B cell (primary cell): ENCODE measurements around the gene ATF6B. TPM values are rescaled to one million over a fixed set of nuclear protein-coding genes. Genes with fewer than 3 reads are reported as not detected.

ENCODE experiments used
- ATAC-seq: fragments of 200-7000 bp; cut with Tn5 transposase; one replicate; pipeline ENCODE4 v1.10.0; 2021; ENCODE audit warnings: low read depth, mild to moderate bottlenecking, moderate number of reproducible peaks, moderate library complexity
- CTCF ChIA-PET: fragments of 350-600 bp; sonication (Branson Sonifier 250); formaldehyde crosslinking; loops from one replicate; lab custom pipeline; 2021; ENCODE audit warnings: antibody characterized with exemption, inconsistent platforms; lab: Charles Lee
- POLR2A ChIA-PET: fragments of 350-600 bp; sonication (Branson Sonifier 250); formaldehyde crosslinking; loops from one replicate; lab custom pipeline; 2021; ENCODE audit warnings: antibody characterized with exemption; lab: Charles Lee
- DNase-seq: peaks from one replicate; pipeline ENCODE4 v3.0.0; 2013
- H2AFZ ChIP-seq: 2 replicates; pipeline ENCODE4 v1.6.1; 2012; ENCODE audit warnings: mild to moderate bottlenecking, low read depth, low read length; ENCODE audit not compliant: insufficient read depth, poor library complexity, severe bottlenecking
- H3K27ac ChIP-seq, 2 donors: 1 replicate in 1 of 2; 2 replicates in 1 of 2; pipeline ENCODE4 v1.5.1; 2012 to 2013; ENCODE audit warnings: low read length in 2 of 2, mild to moderate bottlenecking in 2 of 2, moderate library complexity in 1 of 2
- H3K27me3 ChIP-seq, 4 experiments: fragments of 200-600 bp in 1 of 4; sonication (generic) in 1 of 4; replicated peaks in 1 of 4; 1 replicate in 2 of 4; 2 replicates in 2 of 4; pipeline versions ENCODE4 v1.6.1 to v1.7.0; 2013 to 2016; ENCODE audit warnings: low read length in 3 of 4, mild to moderate bottlenecking in 2 of 4, mixed read lengths in 1 of 4, moderate library complexity in 1 of 4; ENCODE audit not compliant: insufficient read depth in 4 of 4, control insufficient read depth in 3 of 4; ENCODE audit errors: control extremely low read depth in 1 of 4
- H3K36me3 ChIP-seq, 2 experiments: replicated peaks in 1 of 2; 1 replicate in 1 of 2; 2 replicates in 1 of 2; pipeline versions ENCODE4 v1.6.1 to v1.7.1; 2013; ENCODE audit warnings: low read length in 1 of 2; ENCODE audit not compliant: insufficient read depth in 2 of 2, control insufficient read depth in 1 of 2; ENCODE audit errors: control extremely low read depth in 1 of 2, extremely low read depth in 1 of 2
- H3K4me1 ChIP-seq, 2 donors: fragments of 200-600 bp in 1 of 2; sonication (generic) in 1 of 2; 1 replicate in 1 of 2; 2 replicates in 1 of 2; pipeline versions ENCODE4 v1.5.1 to v1.6.1; 2013 to 2017; ENCODE audit warnings: low read length in 2 of 2; ENCODE audit not compliant: control insufficient read depth in 2 of 2, insufficient read depth in 2 of 2
- H3K4me2 ChIP-seq: replicated peaks from 2 replicates; pipeline ENCODE3; 2012; ENCODE audit warnings: mild to moderate bottlenecking, low read depth, low read length; ENCODE audit not compliant: poor library complexity, severe bottlenecking
- H3K4me3 ChIP-seq, 5 experiments: fragments of 200-600 bp in 1 of 5; sonication (generic) in 1 of 5; 1 replicate in 3 of 5; 2 replicates in 2 of 5; pipeline versions ENCODE4 v1.5.1 to v1.7.0; 2011 to 2016; ENCODE audit warnings: low read length in 4 of 5, mild to moderate bottlenecking in 4 of 5, low read depth in 2 of 5, control low read depth in 1 of 5, moderate library complexity in 1 of 5; ENCODE audit not compliant: insufficient read depth in 1 of 5; ENCODE audit errors: control extremely low read depth in 1 of 5, extremely low read depth in 1 of 5
- H3K79me2 ChIP-seq: fragments of 200-600 bp; sonication (generic); one replicate; pipeline ENCODE4 v1.6.0; 2016; ENCODE audit warnings: low read length; ENCODE audit not compliant: control insufficient read depth, insufficient read depth
- H3K9ac ChIP-seq: fragments of 200-600 bp; sonication (generic); 2 replicates; pipeline ENCODE4 v1.6.1; 2017; ENCODE audit warnings: mild to moderate bottlenecking, low read length, moderate library complexity
- H3K9me3 ChIP-seq, 3 donors: one replicate each; pipeline versions ENCODE4 v1.6.1 to v1.7.1; 2013; ENCODE audit warnings: low read length in 2 of 3; ENCODE audit not compliant: control insufficient read depth in 2 of 3, insufficient read depth in 1 of 3; ENCODE audit errors: control extremely low read depth in 1 of 3
- H4K20me1 ChIP-seq: 2 replicates; pipeline ENCODE4 v1.6.0; 2012; ENCODE audit warnings: mild to moderate bottlenecking, low read length; ENCODE audit not compliant: insufficient read depth, control insufficient read depth, poor library complexity, severe bottlenecking
- H3K27ac Mint-ChIP-seq: one replicate; pipeline ENCODE4 v1.8.0; 2021; ENCODE audit warnings: mixed read lengths
- H3K27me3 Mint-ChIP-seq: one replicate; pipeline ENCODE4 v1.8.0; 2021; ENCODE audit warnings: mixed read lengths
- H3K4me1 Mint-ChIP-seq: one replicate; pipeline ENCODE4 v1.8.0; 2021; ENCODE audit warnings: mixed read lengths
- H3K4me3 Mint-ChIP-seq: one replicate; pipeline ENCODE4 v1.8.0; 2021; ENCODE audit warnings: mixed read lengths
- H3K9me3 Mint-ChIP-seq: one replicate; pipeline ENCODE4 v1.8.0; 2022; ENCODE audit warnings: mixed read lengths; ENCODE audit not compliant: insufficient read depth
- CTCF ChIP-seq: fragments of 200-600 bp; IDR thresholded peaks from one replicate; pipeline ENCODE4 v1.8.0; 2022; ENCODE audit warnings: antibody characterized with exemption, mild to moderate bottlenecking
- EZH2 ChIP-seq: IDR thresholded peaks from 2 replicates; pipeline ENCODE4 v1.6.1; 2012; ENCODE audit warnings: borderline replicate concordance, low read depth, mild to moderate bottlenecking, moderate library complexity, low read length; ENCODE audit not compliant: insufficient read depth, poor library complexity, severe bottlenecking
- WGBS: methylation state at CpG from one replicate; pipeline ENCODE4 v1.1.5; 2013; ENCODE audit warnings: missing lambda C conversion rate; ENCODE audit not compliant: insufficient coverage; 5-methylcytosine and 5-hydroxymethylcytosine counted together
- intact Hi-C: fragments of 100-400 bp; cut with micrococcal nuclease; formaldehyde crosslinking; loops from one replicate; pipeline ENCODE4 v1.10.0; 2022
- polyA minus RNA-seq: library from RNA; depleted of rRNA, polyadenylated mRNA; stranded (reverse); fragments of >200 nt; gene quantifications from 2 replicates; pipeline ENCODE4 v1.2.3, GENCODE V29; 2012
- polyA plus RNA-seq: library from polyadenylated mRNA; depleted of rRNA; stranded (reverse); fragments of >200 nt; gene quantifications from 2 replicates; pipeline ENCODE4 v1.2.3, GENCODE V29; 2012
- total RNA-seq, 2 donors: library from RNA; stranded (reverse); fragments of 120-200 nt in 1 of 2; gene quantifications; 1 replicate in 1 of 2; 2 replicates in 1 of 2; pipeline versions ENCODE4 v1.2.3 to v1.2.4, GENCODE V29; 2013 to 2022

ATF6B gene
- total RNA-seq: 201 and 206 TPM in 2 replicates
- 30.0 TPM for total RNA-seq (2013)
- 137 and 180 TPM in 2 replicates for polyA plus RNA-seq
- polyA minus RNA-seq: 47.5 and 89.4 TPM in 2 replicates

- peaks cover 0 to 2% (median 0%) of the 10 kb centered on the region in 3 donors for H3K9me3 ChIP-seq
- H3K4me3 ChIP-seq: peak within 1 kb of the TSS; percentile 82 to 100 (median 99)
- H3K27me3 Mint-ChIP-seq: no peaks in the 10 kb centered on the region
- peak; percentile 98 for DNase-seq
- WGBS: under 1% methylated on average over 44 of the region's 44 CpGs
- H3K9ac ChIP-seq: peak within 1 kb of the TSS; percentile 92
- H3K4me2 ChIP-seq: peak within 1 kb of the TSS; percentile 86
- H3K36me3 ChIP-seq: peaks cover 7 to 39% of the 10 kb centered on the region in 2 experiments
- ChIA-PET CTCF (interaction anchor here (0.6 to 4.8 kb wide), 12 partner anchors 8 to 1494 kb away, joined by 3 to 40 read pairs (median 3); partner anchors contain the start of genes GPSM3 and LY6G5C), POLR2A (interaction anchor here (0.5 to 2.0 kb wide), 9 partner anchors 14 to 766 kb away, joined by 3 to 15 read pairs (median 5); partner anchors contain the start of genes DXO, GPSM3 and PBX2)
- H2AFZ ChIP-seq: peak within 1 kb of the TSS; percentile 90
- peaks cover 50% of the 10 kb centered on the region for H3K79me2 ChIP-seq
- H3K27me3 ChIP-seq: no peaks in the 10 kb centered on the region
- H3K4me3 Mint-ChIP-seq: peak within 1 kb of the TSS; percentile 98
- TF ChIP-seq CTCF (no peak), EZH2 (no peak)
- H3K27ac ChIP-seq: peak within 1 kb of the TSS; percentile 62 to 91
- H3K4me1 ChIP-seq: peaks cover 26 to 36% of the 10 kb centered on the region in 2 donors
- H3K4me1 Mint-ChIP-seq: peaks cover 48% of the 10 kb centered on the region
- intact Hi-C loops: loop anchor here (1.0 to 10.0 kb wide), 2 partner anchors 50 to 667 kb away; partner anchors contain the start of gene RNF5
- no peaks in the 10 kb centered on the region for H3K9me3 Mint-ChIP-seq
- peak; percentile 92 for ATAC-seq
- H3K27ac Mint-ChIP-seq: peak within 1 kb of the TSS; percentile 95
- peaks cover 9% of the 10 kb centered on the region for H4K20me1 ChIP-seq
These were observed at the start of gene ATF6B for GRCh38 chr6:32127717-32128592. Gene ATF6B (minus strand): TSS chr6:32128246. CDS start chr6:32128207, 39 bp downstream.
